ENCODE measurements around the gene PLEKHD1.

- TF ChIP-seq CTCF (IDR thresholded peaks at IDR 0.05) (no peak), EZH2 (IDR thresholded peaks at IDR 0.05; ENCODE audit: borderline replicate concordance, insufficient read depth, low read depth, low read length, poor library complexity, severe bottlenecking) (no peak)
These were observed 52.4 kb downstream of the PLEKHD1 start for GRCh38 chr14:69536971-69537370.

All from B cell (primary cell).